ENCODE data around the gene CCDC91.

CCDC91 gene

DNA sequence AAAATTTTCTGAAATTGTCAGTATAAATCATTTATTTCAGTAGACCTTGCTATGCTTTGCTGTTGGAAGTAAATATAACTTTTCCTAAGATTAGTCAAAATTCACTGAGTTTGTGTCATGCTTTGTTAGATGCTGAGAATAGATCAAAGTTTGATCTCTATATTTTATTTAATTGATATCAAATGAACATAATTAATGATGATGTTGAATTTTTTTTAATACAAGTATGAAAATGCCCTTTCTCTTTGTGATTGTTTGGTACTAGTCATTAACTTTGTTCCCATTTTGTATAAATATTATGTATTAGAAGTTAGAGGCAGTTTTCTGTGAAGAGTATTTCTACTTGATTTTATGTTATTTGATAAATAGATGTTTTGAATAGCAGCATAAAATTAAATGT, 45.7 kb downstream of the CCDC91 start:
- no peaks in the 10 kb centered on the region for H3K36me3 ChIP-seq (ENCODE audit: control insufficient read depth in 2 of 2, insufficient read depth in 1 of 2, low read length in 2 of 2)
- no peak overlapping the region for H3K27ac ChIP-seq (ENCODE audit: extremely low read depth, low read depth, low read length)
- ChIA-PET POLR2A (interaction anchor here (0.6 kb wide), 2 partner anchors 46 to 1102 kb away, joined by 3 to 7 read pairs; partner anchors contain the start of gene CCDC91), CTCF (interaction anchor here (0.6 kb wide), 2 partner anchors 14 to 633 kb away, joined by 3 read pairs; no protein-coding TSS in a partner anchor)
- TF ChIP-seq ZNF76 (tag by site-specific recombination; IDR thresholded peaks at IDR 0.05; ENCODE audit: borderline replicate concordance, low read depth): no peak
- TF ChIP-seq GLI4 (tag by site-specific recombination; IDR thresholded peaks at IDR 0.05): no peak
- TF ChIP-seq ZBTB1 (tag by site-specific recombination; IDR thresholded peaks at IDR 0.05): no peak
- no peak for TF ChIP-seq OVOL3 (tag by site-specific recombination; IDR thresholded peaks at IDR 0.05)
- TF ChIP-seq KLF1 (tag by site-specific recombination; IDR thresholded peaks at IDR 0.05): no peak
- TF ChIP-seq, protein P1, sequence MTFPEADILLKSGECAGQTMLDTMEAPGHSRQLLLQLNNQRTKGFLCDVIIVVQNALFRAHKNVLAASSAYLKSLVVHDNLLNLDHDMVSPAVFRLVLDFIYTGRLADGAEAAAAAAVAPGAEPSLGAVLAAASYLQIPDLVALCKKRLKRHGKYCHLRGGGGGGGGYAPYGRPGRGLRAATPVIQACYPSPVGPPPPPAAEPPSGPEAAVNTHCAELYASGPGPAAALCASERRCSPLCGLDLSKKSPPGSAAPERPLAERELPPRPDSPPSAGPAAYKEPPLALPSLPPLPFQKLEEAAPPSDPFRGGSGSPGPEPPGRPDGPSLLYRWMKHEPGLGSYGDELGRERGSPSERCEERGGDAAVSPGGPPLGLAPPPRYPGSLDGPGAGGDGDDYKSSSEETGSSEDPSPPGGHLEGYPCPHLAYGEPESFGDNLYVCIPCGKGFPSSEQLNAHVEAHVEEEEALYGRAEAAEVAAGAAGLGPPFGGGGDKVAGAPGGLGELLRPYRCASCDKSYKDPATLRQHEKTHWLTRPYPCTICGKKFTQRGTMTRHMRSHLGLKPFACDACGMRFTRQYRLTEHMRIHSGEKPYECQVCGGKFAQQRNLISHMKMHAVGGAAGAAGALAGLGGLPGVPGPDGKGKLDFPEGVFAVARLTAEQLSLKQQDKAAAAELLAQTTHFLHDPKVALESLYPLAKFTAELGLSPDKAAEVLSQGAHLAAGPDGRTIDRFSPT (tag by site-specific recombination; IDR thresholded peaks at IDR 0.05): no peak
- TF ChIP-seq ZBTB7A (tag by site-specific recombination; IDR thresholded peaks at IDR 0.05; ENCODE audit: low read depth): no peak
- TF ChIP-seq ZNF394 (tag by site-specific recombination; IDR thresholded peaks at IDR 0.05; ENCODE audit: borderline replicate concordance): no peak
- TF ChIP-seq, protein P2, sequence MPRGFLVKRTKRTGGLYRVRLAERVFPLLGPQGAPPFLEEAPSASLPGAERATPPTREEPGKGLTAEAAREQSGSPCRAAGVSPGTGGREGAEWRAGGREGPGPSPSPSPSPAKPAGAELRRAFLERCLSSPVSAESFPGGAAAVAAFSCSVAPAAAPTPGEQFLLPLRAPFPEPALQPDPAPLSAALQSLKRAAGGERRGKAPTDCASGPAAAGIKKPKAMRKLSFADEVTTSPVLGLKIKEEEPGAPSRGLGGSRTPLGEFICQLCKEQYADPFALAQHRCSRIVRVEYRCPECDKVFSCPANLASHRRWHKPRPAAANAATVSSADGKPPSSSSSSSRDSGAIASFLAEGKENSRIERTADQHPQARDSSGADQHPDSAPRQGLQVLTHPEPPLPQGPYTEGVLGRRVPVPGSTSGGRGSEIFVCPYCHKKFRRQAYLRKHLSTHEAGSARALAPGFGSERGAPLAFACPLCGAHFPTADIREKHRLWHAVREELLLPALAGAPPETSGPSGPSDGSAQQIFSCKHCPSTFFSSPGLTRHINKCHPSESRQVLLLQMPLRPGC (tag by site-specific recombination; IDR thresholded peaks at IDR 0.05): no peak
- no peak for TF ChIP-seq ZNF174 (tag by site-specific recombination; IDR thresholded peaks at IDR 0.05)
- TF ChIP-seq ZNF146 (tag by site-specific recombination; IDR thresholded peaks at IDR 0.05): no peak
- TF ChIP-seq ZIC2 (tag by site-specific recombination; IDR thresholded peaks at IDR 0.05): no peak
- TF ChIP-seq, protein P3, sequence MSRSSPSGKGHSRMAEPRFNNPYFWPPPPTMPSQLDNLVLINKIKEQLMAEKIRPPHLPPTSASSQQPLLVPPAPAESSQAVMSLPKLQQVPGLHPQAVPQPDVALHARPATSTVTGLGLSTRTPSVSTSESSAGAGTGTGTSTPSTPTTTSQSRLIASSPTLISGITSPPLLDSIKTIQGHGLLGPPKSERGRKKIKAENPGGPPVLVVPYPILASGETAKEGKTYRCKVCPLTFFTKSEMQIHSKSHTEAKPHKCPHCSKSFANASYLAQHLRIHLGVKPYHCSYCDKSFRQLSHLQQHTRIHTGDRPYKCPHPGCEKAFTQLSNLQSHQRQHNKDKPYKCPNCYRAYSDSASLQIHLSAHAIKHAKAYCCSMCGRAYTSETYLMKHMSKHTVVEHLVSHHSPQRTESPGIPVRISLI (tag by site-specific recombination; IDR thresholded peaks at IDR 0.05): no peak
- no peak for TF ChIP-seq SP3 (tag by site-specific recombination; IDR thresholded peaks at IDR 0.05)
- TF ChIP-seq, protein P4, sequence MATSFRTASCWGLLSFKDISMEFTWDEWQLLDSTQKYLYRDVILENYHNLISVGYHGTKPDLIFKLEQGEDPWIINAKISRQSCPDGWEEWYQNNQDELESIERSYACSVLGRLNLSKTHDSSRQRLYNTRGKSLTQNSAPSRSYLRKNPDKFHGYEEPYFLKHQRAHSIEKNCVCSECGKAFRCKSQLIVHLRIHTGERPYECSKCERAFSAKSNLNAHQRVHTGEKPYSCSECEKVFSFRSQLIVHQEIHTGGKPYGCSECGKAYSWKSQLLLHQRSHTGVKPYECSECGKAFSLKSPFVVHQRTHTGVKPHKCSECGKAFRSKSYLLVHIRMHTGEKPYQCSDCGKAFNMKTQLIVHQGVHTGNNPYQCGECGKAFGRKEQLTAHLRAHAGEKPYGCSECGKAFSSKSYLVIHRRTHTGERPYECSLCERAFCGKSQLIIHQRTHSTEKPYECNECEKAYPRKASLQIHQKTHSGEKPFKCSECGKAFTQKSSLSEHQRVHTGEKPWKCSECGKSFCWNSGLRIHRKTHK (tag by site-specific recombination; IDR thresholded peaks at IDR 0.05): no peak
- TF ChIP-seq, protein P5, sequence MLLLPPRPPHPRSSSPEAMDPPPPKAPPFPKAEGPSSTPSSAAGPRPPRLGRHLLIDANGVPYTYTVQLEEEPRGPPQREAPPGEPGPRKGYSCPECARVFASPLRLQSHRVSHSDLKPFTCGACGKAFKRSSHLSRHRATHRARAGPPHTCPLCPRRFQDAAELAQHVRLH (tag by site-specific recombination; IDR thresholded peaks at IDR 0.05): no peak
- no peak for TF ChIP-seq ZBTB21 (tag by site-specific recombination; IDR thresholded peaks at IDR 0.05)
- no peak for TF ChIP-seq ZNF558 (tag by site-specific recombination; IDR thresholded peaks at IDR 0.05)
- no peak for TF ChIP-seq ZNF155 (tag by site-specific recombination; IDR thresholded peaks at IDR 0.05)
- no peak overlapping the region for H3K4me3 ChIP-seq (ENCODE audit: low read depth, low read length)
- no peaks in the 10 kb centered on the region; the same call in 1 of the 2 replicates for H3K4me1 ChIP-seq (ENCODE audit: control insufficient read depth, insufficient read depth, low read length)
- H3K9me3 ChIP-seq (ENCODE audit: control insufficient read depth, insufficient read depth, low read depth, low read length): no peaks in the 10 kb centered on the region

DNA sequence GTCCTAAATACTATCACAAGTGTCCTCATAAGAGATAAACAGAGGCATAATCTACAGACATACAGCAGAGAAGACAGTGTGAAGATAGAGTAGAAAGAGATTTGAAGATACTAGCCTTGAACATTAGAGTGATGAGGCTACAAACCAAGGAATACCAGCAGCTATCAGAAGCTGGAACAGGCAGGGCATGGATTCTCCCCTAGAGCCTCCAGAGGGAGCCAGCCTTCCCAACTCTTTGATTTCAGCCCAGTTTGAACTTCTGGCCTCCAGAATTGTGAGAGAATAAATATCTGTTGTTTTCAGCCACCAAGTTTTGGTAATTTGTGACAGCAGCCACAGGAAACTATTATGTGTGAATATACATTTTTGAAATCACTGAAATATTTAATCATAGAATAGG, 47.2 kb downstream of the CCDC91 start:
- no peaks in the 10 kb centered on the region for H3K4me1 ChIP-seq (ENCODE audit: control insufficient read depth, insufficient read depth, low read length)
- no peak overlapping the region for H3K27ac ChIP-seq (ENCODE audit: extremely low read depth, low read depth, low read length)
- POLR2A ChIA-PET: no interaction called here
- H3K9me3 ChIP-seq (ENCODE audit: control insufficient read depth, insufficient read depth, low read depth, low read length): no peaks in the 10 kb centered on the region
- H3K4me3 ChIP-seq (ENCODE audit: low read depth, low read length): no peak overlapping the region
- CTCF ChIA-PET: no interaction called here
- H3K36me3 ChIP-seq (ENCODE audit: control insufficient read depth in 2 of 2, insufficient read depth in 1 of 2, low read length in 2 of 2): no peaks in the 10 kb centered on the region
- TF ChIP-seq ZFP69B (tag by site-specific recombination; IDR thresholded peaks at IDR 0.05) (no peak), GLIS2 (tag by site-specific recombination; IDR thresholded peaks at IDR 0.05) (no peak), KLF9 (tag by site-specific recombination; IDR thresholded peaks at IDR 0.05; ENCODE audit: low read depth) (no peak), ZNF530 (tag by site-specific recombination; IDR thresholded peaks at IDR 0.05; ENCODE audit: low read depth) (no peak), ZNF768 (tag by site-specific recombination; IDR thresholded peaks at IDR 0.05) (no peak)
- TF ChIP-seq, protein P6, sequence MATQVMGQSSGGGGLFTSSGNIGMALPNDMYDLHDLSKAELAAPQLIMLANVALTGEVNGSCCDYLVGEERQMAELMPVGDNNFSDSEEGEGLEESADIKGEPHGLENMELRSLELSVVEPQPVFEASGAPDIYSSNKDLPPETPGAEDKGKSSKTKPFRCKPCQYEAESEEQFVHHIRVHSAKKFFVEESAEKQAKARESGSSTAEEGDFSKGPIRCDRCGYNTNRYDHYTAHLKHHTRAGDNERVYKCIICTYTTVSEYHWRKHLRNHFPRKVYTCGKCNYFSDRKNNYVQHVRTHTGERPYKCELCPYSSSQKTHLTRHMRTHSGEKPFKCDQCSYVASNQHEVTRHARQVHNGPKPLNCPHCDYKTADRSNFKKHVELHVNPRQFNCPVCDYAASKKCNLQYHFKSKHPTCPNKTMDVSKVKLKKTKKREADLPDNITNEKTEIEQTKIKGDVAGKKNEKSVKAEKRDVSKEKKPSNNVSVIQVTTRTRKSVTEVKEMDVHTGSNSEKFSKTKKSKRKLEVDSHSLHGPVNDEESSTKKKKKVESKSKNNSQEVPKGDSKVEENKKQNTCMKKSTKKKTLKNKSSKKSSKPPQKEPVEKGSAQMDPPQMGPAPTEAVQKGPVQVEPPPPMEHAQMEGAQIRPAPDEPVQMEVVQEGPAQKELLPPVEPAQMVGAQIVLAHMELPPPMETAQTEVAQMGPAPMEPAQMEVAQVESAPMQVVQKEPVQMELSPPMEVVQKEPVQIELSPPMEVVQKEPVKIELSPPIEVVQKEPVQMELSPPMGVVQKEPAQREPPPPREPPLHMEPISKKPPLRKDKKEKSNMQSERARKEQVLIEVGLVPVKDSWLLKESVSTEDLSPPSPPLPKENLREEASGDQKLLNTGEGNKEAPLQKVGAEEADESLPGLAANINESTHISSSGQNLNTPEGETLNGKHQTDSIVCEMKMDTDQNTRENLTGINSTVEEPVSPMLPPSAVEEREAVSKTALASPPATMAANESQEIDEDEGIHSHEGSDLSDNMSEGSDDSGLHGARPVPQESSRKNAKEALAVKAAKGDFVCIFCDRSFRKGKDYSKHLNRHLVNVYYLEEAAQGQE (tag by site-specific recombination; IDR thresholded peaks at IDR 0.05): no peak

All from HEK293 (cell line).